K562 (cell line): ENCODE data around the gene PAQR7. TPM values are rescaled to one million over a fixed set of nuclear protein-coding genes. Genes with fewer than 3 reads are reported as not detected.

Source experiments
- ATAC-seq: fragments of 200-7000 bp; cut with Tn5 transposase; 3 replicates; pipeline ENCODE4 v1.9.1; 2020; ENCODE audit warnings: moderate library complexity
- BruUV-seq: library from RNA; stranded (reverse); fragments of 400-500 nt; replicated peaks from 2 replicates; lab custom pipeline; 2021; lab: Mats Ljungman, UMichigan
- CTCF ChIA-PET: fragments of 300-600 bp; formaldehyde crosslinking; extraction: SDS; loops from one replicate; lab custom pipeline; 2021; ENCODE audit warnings: low intra/inter-chr PET ratio; lab: Yijun Ruan, JAX
- POLR2A ChIA-PET: fragments of 300-600, 350-650 bp; sonication (Branson Sonifier 250); formaldehyde crosslinking; extraction: SDS; loops from one replicate; lab custom pipeline; 2021; ENCODE audit warnings: antibody characterized with exemption, inconsistent platforms; lab: Yijun Ruan, JAX
- DNase-seq, 4 experiments: peaks; one replicate each; pipeline versions ENCODE4 v3.0.0 to v3.0.0-alpha.2; 2011 to 2018; ENCODE audit warnings: low spot score in 3 of 4, mixed read lengths in 3 of 4; ENCODE audit errors: extremely low read depth in 1 of 4
- FAIRE-seq: peaks from 2 replicates; lab custom pipeline; 2011; peaks lifted over from hg19 to GRCh38; lab: Jason Lieb, UNC
- H2AFZ ChIP-seq: 2 replicates; pipeline ENCODE4 v1.6.0; 2011; ENCODE audit warnings: low read depth, low read length, control low read depth, inconsistent platforms
- H3K27ac ChIP-seq: fragments of 200-600 bp; 3 replicates; pipeline ENCODE4 v1.8.0; 2011; ENCODE audit warnings: low read depth, mild to moderate bottlenecking, control low read depth, inconsistent platforms, low read length, moderate library complexity, mixed read lengths; ENCODE audit errors: extremely low read depth
- H3K27me3 ChIP-seq, 2 experiments: fragments of 300-600 bp in 1 of 2; 2 replicates in 1 of 2; 3 replicates in 1 of 2; pipeline versions ENCODE4 v1.6.0 to v1.8.0; 2011; ENCODE audit warnings: inconsistent platforms in 2 of 2, low read length in 2 of 2, mild to moderate bottlenecking in 1 of 2, mixed read lengths in 1 of 2, moderate library complexity in 1 of 2; ENCODE audit not compliant: control insufficient read depth in 2 of 2, insufficient read depth in 2 of 2
- H3K36me3 ChIP-seq: fragments of 300-600 bp; 3 replicates; pipeline ENCODE4 v1.8.0; 2011; ENCODE audit warnings: mild to moderate bottlenecking, low read length, inconsistent platforms; ENCODE audit not compliant: control insufficient read depth, insufficient read depth
- H3K4me1 ChIP-seq, 2 experiments: fragments of 200-600 bp in 1 of 2; replicated peaks in 1 of 2; 2 replicates in 1 of 2; 3 replicates in 1 of 2; pipeline versions ENCODE4 v1.5.1 to v1.8.0; 2011; ENCODE audit warnings: inconsistent platforms in 2 of 2, low read length in 2 of 2, mild to moderate bottlenecking in 1 of 2, mixed read lengths in 1 of 2, moderate library complexity in 1 of 2; ENCODE audit not compliant: control insufficient read depth in 2 of 2, insufficient read depth in 2 of 2
- H3K4me2 ChIP-seq: 2 replicates; pipeline ENCODE4 v1.6.1; 2011; ENCODE audit warnings: low read length, control low read depth, inconsistent platforms, mixed read lengths; ENCODE audit not compliant: insufficient read depth
- H3K4me3 ChIP-seq: fragments of 200-600 bp; sonication (generic), shearing (Covaris generic); 2 replicates; pipeline ENCODE4 v1.5.1; 2016; ENCODE audit warnings: control low read depth, inconsistent platforms
- H3K79me2 ChIP-seq: fragments of 200-600 bp; 3 replicates; pipeline ENCODE4 v1.8.0; 2011; ENCODE audit warnings: low read length, inconsistent platforms; ENCODE audit not compliant: control insufficient read depth, insufficient read depth
- H3K9ac ChIP-seq, 2 experiments: 2 replicates each; pipeline versions ENCODE4 v1.6.0 to v1.6.1; 2011; ENCODE audit warnings: low read depth in 2 of 2, low read length in 2 of 2, control low read depth in 1 of 2, inconsistent platforms in 1 of 2, mild to moderate bottlenecking in 1 of 2, mixed read lengths in 1 of 2; ENCODE audit not compliant: insufficient read depth in 1 of 2
- H3K9me1 ChIP-seq: one replicate; pipeline ENCODE4 v1.6.0; 2011; ENCODE audit warnings: inconsistent platforms, mild to moderate bottlenecking, low read length, moderate library complexity; ENCODE audit not compliant: control insufficient read depth, insufficient read depth
- H3K9me3 ChIP-seq: replicated peaks from 2 replicates; pipeline ENCODE4 v1.5.1; 2011; ENCODE audit warnings: low read depth, low read length, inconsistent platforms; ENCODE audit not compliant: control insufficient read depth, insufficient read depth
- H4K20me1 ChIP-seq: replicated peaks from 2 replicates; pipeline ENCODE4 v1.6.1; 2011; ENCODE audit warnings: low read length, inconsistent platforms, mixed read lengths; ENCODE audit not compliant: control insufficient read depth, insufficient read depth
- GATAD2B ChIP-seq: fragments of 450-650 bp; IDR thresholded peaks from 2 replicates; pipeline ENCODE4 v1.6.1; 2017; ENCODE audit warnings: mild to moderate bottlenecking, borderline replicate concordance
- POLR2G ChIP-seq: fragments of 200-400 bp; formaldehyde crosslinking; IDR thresholded peaks from 2 replicates; pipeline ENCODE4 v1.6.1; 2017; ENCODE audit warnings: low read depth, mild to moderate bottlenecking, antibody characterized with exemption, low read length, moderate library complexity
- ZNF224 ChIP-seq: sonication (generic); formaldehyde crosslinking; IDR thresholded peaks from 2 replicates; pipeline ENCODE4 v1.8.0; 2022; ENCODE audit warnings: mild to moderate bottlenecking, missing genetic modification reagents
- WGBS: fragments of 100-300 bp; shearing (Covaris generic); methylation state at CpG from one replicate; pipeline ENCODE4 v1.1.6; 2016; ENCODE audit warnings: low coverage, mixed read lengths; ENCODE audit not compliant: insufficient coverage; ENCODE audit errors: missing lambda C conversion rate; 5-methylcytosine and 5-hydroxymethylcytosine counted together
- in situ Hi-C: fragments of 300-500 bp; cut with MboI; formaldehyde crosslinking; loops from 4 replicates; pipeline ENCODE4 v1.15.0; 2018; ENCODE audit warnings: inconsistent platforms, mixed read lengths
- intact Hi-C: fragments of 100-400 bp; cut with micrococcal nuclease; formaldehyde crosslinking; loops from 2 replicates; pipeline ENCODE4 v1.14.2; 2022
- polyA plus RNA-seq, 8 experiments: library from polyadenylated mRNA; depleted of rRNA in 4 of 8; stranded (reverse) in 5 of 8; unstranded in 3 of 8; fragments of >200 nt; fragmentation: Nextera tagmentation in 2 of 8; fragmentation: Illumina TruSeq in 1 of 8; extraction: Ambion mirVana in 2 of 8; extraction: Trizol in 1 of 8; gene quantifications; 2 replicates each; pipeline versions ENCODE4 v1.2.1 to v1.2.3, GENCODE V29; 2011 to 2014; ENCODE audit warnings: inconsistent platforms in 1 of 8, missing spikeins in 1 of 8
- total RNA-seq, 7 experiments: library from RNA; depleted of rRNA in 6 of 7; stranded (reverse); fragments of >200 nt in 6 of 7; fragmentation: Illumina TruSeq in 2 of 7; extraction: Trizol in 2 of 7; gene quantifications; 2 replicates each; pipeline versions ENCODE4 v1.2.1 to v1.2.3, GENCODE V29; 2011 to 2021; ENCODE audit warnings: low replicate concordance in 1 of 7

The PAQR7 gene
- total and polyA plus RNA-seq, 9 of the 15 experiments (the other 6 are each of a cell fraction or from before 2014, with no cell fraction given): 1.1 to 5.2 (median 2.6) TPM

- H2AFZ ChIP-seq: no peak overlapping the region
- no peak overlapping the region for H3K4me2 ChIP-seq
- peaks cover 43% of the 10 kb centered on the region; the same call in 2 of the 3 replicates for H3K36me3 ChIP-seq
- no peaks in the 10 kb centered on the region for H3K9me1 ChIP-seq
- no peaks in the 10 kb centered on the region for H3K9me3 ChIP-seq
- 0 out of 2 replicates have a peak, but pooled peaks have one; percentile 6 for TF ChIP-seq POLR2G
- TF ChIP-seq GATAD2B: no peak
- ChIA-PET CTCF (interaction anchor here (0.5 kb wide), 1 partner anchor 36 kb away, joined by 4 read pairs; no protein-coding TSS in a partner anchor), POLR2A (interaction anchor here (0.6 to 7.6 kb wide), 6 partner anchors 9 to 527 kb away, joined by 3 to 76 read pairs (median 5); no protein-coding TSS in a partner anchor)
- no peaks in the 10 kb centered on the region for H3K79me2 ChIP-seq
- peaks cover 7% of the 10 kb centered on the region; the same call in 1 of the 2 replicates for H4K20me1 ChIP-seq
- FAIRE-seq (no peak), ATAC-seq (no peak), DNase-seq (no peak)
- WGBS: 53% methylated on average over 4 of the region's 4 CpGs
- H3K27ac ChIP-seq: no peak overlapping the region
- no peaks in the 10 kb centered on the region for H3K27me3 ChIP-seq
- in situ Hi-C loops (loop anchor here (5.0 kb wide), 1 partner anchor 71 kb away; no protein-coding TSS in a partner anchor), intact Hi-C loops (no loop called here)
- peak overlapping the region in 1 of 2 experiments; percentile 64; a peak in 1 of 4 replicates for H3K9ac ChIP-seq
- no peak overlapping the region for H3K4me3 ChIP-seq
- H3K4me1 ChIP-seq: peaks cover 32 to 34% of the 10 kb centered on the region in 2 experiments
- BruUV-seq: no TSS peak
Observed at GRCh38 chr1:25893116-25893515, 17.6 kb upstream of the PAQR7 start.

- H3K27me3 ChIP-seq: no peaks in the 10 kb centered on the region
- in situ Hi-C loops: loop anchor here (5.0 kb wide), 1 partner anchor 69 kb away; no protein-coding TSS in a partner anchor
- peak overlapping the region in 1 of 2 experiments; percentile 57; a peak in 2 of 4 replicates for H3K9ac ChIP-seq
- H3K9me1 ChIP-seq: no peaks in the 10 kb centered on the region
- H3K27ac ChIP-seq: no peak overlapping the region
- CTCF ChIA-PET: no interaction called here
- H3K79me2 ChIP-seq: no peaks in the 10 kb centered on the region
- BruUV-seq: no TSS peak
- FAIRE-seq (no peak), ATAC-seq (no peak), DNase-seq (no peak)
- H4K20me1 ChIP-seq: peaks cover 6% of the 10 kb centered on the region; the same call in 1 of the 2 replicates
- POLR2A ChIA-PET: interaction anchor here (0.5 to 3.7 kb wide), 7 partner anchors 11 to 128 kb away, joined by 3 to 22 read pairs (median 3); partner anchors contain the start of gene PAFAH2
- no peak overlapping the region for H3K4me2 ChIP-seq
- peaks cover 30% of the 10 kb centered on the region; the same call in 2 of the 3 replicates for H3K36me3 ChIP-seq
- no peak for TF ChIP-seq ZNF224 (CRISPR knock-in tag)
- 53% methylated on average over 5 of the region's 5 CpGs for WGBS
- peaks cover 32 to 34% of the 10 kb centered on the region in 2 experiments for H3K4me1 ChIP-seq
- no peak overlapping the region for H2AFZ ChIP-seq
- intact Hi-C loops: no loop called here
- H3K9me3 ChIP-seq: no peaks in the 10 kb centered on the region
- H3K4me3 ChIP-seq: no peak overlapping the region
Observed at GRCh38 chr1:25891606-25892005, 16.1 kb upstream of the PAQR7 start.
